EH (cell line): ENCODE results near the gene PTBP1.

Experiments
- DNase-seq: peaks from one replicate; pipeline ENCODE4 v3.0.0-alpha.2; 2015; ENCODE audit warnings: low read depth

The PTBP1 gene

GRCh38 chr19:854549-854948, 57.3 kb downstream of the PTBP1 start:
- no peak for DNase-seq

- DNase-seq, result no peak
Measured at GRCh38 chr19:855142-855541, 57.9 kb downstream of the PTBP1 start.

- no peak for DNase-seq
Measured at GRCh38 chr19:855566-856120, 58.4 kb downstream of the PTBP1 start.

- DNase-seq, result no peak
Measured at GRCh38 chr19:858284-858683, 61.0 kb downstream of the PTBP1 start.

GRCh38 chr19:858868-859843, 61.9 kb downstream of the PTBP1 start, which contains the start of gene CFD:
Gene CFD, plus strand, starts transcription at chr19:859664. Its CDS starts 26 bp downstream, at chr19:859690.
- DNase-seq, result no peak

GRCh38 chr19:861141-861755, 64.0 kb downstream of the PTBP1 start:
- no peak for DNase-seq
